ENCODE data around the gene HAUS5.
"Not testable (repeated sequence)": the region's sequence is repeated elsewhere in the genome, so short reads cannot be mapped to it uniquely, and the experiment has no call there.

- TF ChIP-seq, protein P1, sequence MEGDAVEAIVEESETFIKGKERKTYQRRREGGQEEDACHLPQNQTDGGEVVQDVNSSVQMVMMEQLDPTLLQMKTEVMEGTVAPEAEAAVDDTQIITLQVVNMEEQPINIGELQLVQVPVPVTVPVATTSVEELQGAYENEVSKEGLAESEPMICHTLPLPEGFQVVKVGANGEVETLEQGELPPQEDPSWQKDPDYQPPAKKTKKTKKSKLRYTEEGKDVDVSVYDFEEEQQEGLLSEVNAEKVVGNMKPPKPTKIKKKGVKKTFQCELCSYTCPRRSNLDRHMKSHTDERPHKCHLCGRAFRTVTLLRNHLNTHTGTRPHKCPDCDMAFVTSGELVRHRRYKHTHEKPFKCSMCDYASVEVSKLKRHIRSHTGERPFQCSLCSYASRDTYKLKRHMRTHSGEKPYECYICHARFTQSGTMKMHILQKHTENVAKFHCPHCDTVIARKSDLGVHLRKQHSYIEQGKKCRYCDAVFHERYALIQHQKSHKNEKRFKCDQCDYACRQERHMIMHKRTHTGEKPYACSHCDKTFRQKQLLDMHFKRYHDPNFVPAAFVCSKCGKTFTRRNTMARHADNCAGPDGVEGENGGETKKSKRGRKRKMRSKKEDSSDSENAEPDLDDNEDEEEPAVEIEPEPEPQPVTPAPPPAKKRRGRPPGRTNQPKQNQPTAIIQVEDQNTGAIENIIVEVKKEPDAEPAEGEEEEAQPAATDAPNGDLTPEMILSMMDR (IDR thresholded peaks at IDR 0.05; ENCODE audit: poor library complexity, severe bottlenecking), result not testable (repeated sequence)
- TF ChIP-seq EP300 (conservative IDR thresholded peaks at IDR 0.05; ENCODE audit: poor library complexity, severe bottlenecking); RAD21 (conservative IDR thresholded peaks at IDR 0.05); REST (IDR thresholded peaks at IDR 0.05; ENCODE audit: borderline replicate concordance); TAF1 (IDR thresholded peaks at IDR 0.05; ENCODE audit: low read depth); POLR2AphosphoS5 (IDR thresholded peaks at IDR 0.05); EZH2 (IDR thresholded peaks at IDR 0.05; ENCODE audit: borderline replicate concordance, insufficient read depth, low read length, poor library complexity, severe bottlenecking): not testable (repeated sequence)
These were observed 8.1 kb upstream of the HAUS5 start for GRCh38 chr19:35604436-35604835.
